Gastrocnemius medialis (tissue), 4 donors: ENCODE results near the gene UBE2E1. TPM values are rescaled to one million over a fixed set of nuclear protein-coding genes. Genes with fewer than 3 reads are reported as not detected.

Experiments used
- ATAC-seq, 2 donors: fragments of 150-250 bp; one replicate each; pipeline ENCODE4 v1.9.1; 2016
- DNase-seq, 2 donors: peaks; one replicate each; pipeline ENCODE4 v3.0.0-alpha.2; 2019
- H3K27ac ChIP-seq, 4 donors: fragments of 200-600 bp; sonication (generic); 1 replicate in 1 of 4; 2 replicates in 3 of 4; pipeline ENCODE4 v1.5.1; 2016 to 2018; ENCODE audit warnings: mild to moderate bottlenecking in 2 of 4, moderate library complexity in 1 of 4
- H3K27me3 ChIP-seq, 3 donors: fragments of 200-600 bp; sonication (generic) in 2 of 3; 1 replicate in 1 of 3; 2 replicates in 2 of 3; pipeline versions ENCODE4 v1.5.1 to v1.6.0; 2016 to 2019; ENCODE audit warnings: mild to moderate bottlenecking in 1 of 3, moderate library complexity in 1 of 3
- H3K36me3 ChIP-seq, 2 donors: fragments of 200-600 bp; sonication (generic) in 1 of 2; one replicate each; pipeline ENCODE4 v1.5.1; 2017 to 2018
- H3K4me1 ChIP-seq, 2 donors: fragments of 200-600 bp; sonication (generic) in 1 of 2; one replicate each; pipeline ENCODE4 v1.5.1; 2016 to 2017; ENCODE audit warnings: mild to moderate bottlenecking in 2 of 2
- H3K4me3 ChIP-seq, 4 donors: fragments of 200-600 bp; sonication (generic) in 3 of 4; 1 replicate in 1 of 4; 2 replicates in 3 of 4; pipeline ENCODE4 v1.5.1; 2016 to 2019; ENCODE audit warnings: mild to moderate bottlenecking in 2 of 4
- H3K9me3 ChIP-seq, 3 donors: fragments of 200-600 bp; sonication (generic) in 2 of 3; 1 replicate in 1 of 3; 2 replicates in 2 of 3; pipeline ENCODE4 v1.5.1; 2016 to 2019
- POLR2A ChIP-seq, 2 donors: fragments of 450-650 bp; IDR thresholded peaks; one replicate each; pipeline ENCODE4 v1.6.1; 2017; ENCODE audit warnings: antibody characterized with exemption in 2 of 2, mild to moderate bottlenecking in 2 of 2, moderate library complexity in 2 of 2
- in situ Hi-C, 4 donors: fragments of 200-750 bp; cut with MboI; loops; one replicate each; pipeline versions ENCODE4 v1.15.0 to v1.8.0; 2017; ENCODE audit warnings: low sequenced_read_pairs in 4 of 4
- intact Hi-C: fragments of 100-400 bp; cut with DNase I; formaldehyde crosslinking; loops from one replicate; pipeline ENCODE4 v1.15.1; 2023; ENCODE audit warnings: low total_unique reads
- total RNA-seq, 4 donors: library from RNA; depleted of rRNA; stranded (reverse); fragments of >200 nt; gene quantifications; one replicate each; pipeline versions ENCODE4 v1.1.0 to v1.2.3, GENCODE V29; 2016
- TF ChIP-seq, protein P1 (sequence below), 5 experiments: fragments of 450-650 bp in 3 of 5; fragments of 200-600 bp in 2 of 5; sonication (generic) in 2 of 5; IDR thresholded peaks in 4 of 5; conservative IDR thresholded peaks in 1 of 5; 1 replicate in 4 of 5; 2 replicates in 1 of 5; pipeline ENCODE4 v1.5.1; 2016 to 2019; ENCODE audit warnings: antibody characterized with exemption in 5 of 5, mild to moderate bottlenecking in 3 of 5, moderate library complexity in 3 of 5

UBE2E1 gene
- total RNA-seq, 4 donors from 2014 or later: 54.8 to 153 (median 109) TPM

DNA sequence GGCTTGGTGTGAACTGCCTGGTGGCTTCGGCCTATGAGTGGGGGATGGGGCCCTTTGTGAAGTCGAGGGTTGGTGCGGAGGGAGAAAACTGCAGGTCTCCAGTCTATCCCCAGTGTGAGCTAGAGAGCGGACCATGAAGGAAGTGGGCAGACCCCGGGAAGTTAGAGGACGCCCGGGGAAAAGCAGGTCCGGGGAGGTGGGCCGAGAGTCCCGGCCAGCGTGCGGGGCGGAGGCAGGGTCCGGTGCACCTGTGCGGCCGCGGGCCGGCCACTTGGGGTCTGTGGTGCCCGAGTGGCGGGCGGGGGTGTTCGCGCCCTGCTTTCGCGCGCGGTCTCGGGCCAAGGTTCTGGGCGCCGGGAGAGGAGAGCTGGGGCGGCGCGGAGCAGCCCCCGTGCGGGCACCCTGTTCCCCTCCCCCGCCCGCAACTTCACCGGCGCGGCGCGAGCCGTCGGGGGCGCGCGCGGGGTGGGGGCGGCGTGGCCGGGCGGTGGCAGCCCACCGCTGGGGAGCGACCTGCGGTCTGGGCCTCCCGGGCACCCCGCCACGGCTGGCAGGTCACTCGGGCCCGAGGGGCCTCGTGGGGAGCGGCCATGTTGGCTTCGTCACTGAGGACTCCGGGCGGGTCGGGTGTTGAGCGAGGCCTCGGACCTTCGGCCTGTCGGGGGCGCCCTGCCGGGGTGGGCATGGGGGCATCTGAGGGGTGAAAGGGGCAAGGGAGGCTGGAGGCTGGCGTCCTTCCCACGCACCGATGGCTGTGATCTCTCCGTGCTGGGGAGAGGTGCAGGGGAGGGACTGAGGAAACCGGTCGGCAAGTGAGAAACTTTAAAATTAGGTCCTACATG is 4.8 kb downstream of the UBE2E1 start:
- Histone ChIP-seq H3K4me3 (peak overlapping the region; percentile 59 to 83 (median 74)), H3K9me3 (no peaks in the 10 kb centered on the region), H3K27me3 (no peaks in the 10 kb centered on the region), H3K27ac (peak overlapping the region; percentile 85 to 98 (median 94)), H3K36me3 (no peaks in the 10 kb centered on the region), H3K4me1 (peaks cover 58 to 65% of the 10 kb centered on the region in 2 donors)
- TF ChIP-seq POLR2A (IDR thresholded peaks at IDR 0.05): peak in 1 of 2 donors; percentile 7
- TF ChIP-seq, protein P1, sequence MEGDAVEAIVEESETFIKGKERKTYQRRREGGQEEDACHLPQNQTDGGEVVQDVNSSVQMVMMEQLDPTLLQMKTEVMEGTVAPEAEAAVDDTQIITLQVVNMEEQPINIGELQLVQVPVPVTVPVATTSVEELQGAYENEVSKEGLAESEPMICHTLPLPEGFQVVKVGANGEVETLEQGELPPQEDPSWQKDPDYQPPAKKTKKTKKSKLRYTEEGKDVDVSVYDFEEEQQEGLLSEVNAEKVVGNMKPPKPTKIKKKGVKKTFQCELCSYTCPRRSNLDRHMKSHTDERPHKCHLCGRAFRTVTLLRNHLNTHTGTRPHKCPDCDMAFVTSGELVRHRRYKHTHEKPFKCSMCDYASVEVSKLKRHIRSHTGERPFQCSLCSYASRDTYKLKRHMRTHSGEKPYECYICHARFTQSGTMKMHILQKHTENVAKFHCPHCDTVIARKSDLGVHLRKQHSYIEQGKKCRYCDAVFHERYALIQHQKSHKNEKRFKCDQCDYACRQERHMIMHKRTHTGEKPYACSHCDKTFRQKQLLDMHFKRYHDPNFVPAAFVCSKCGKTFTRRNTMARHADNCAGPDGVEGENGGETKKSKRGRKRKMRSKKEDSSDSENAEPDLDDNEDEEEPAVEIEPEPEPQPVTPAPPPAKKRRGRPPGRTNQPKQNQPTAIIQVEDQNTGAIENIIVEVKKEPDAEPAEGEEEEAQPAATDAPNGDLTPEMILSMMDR (IDR thresholded peaks at IDR 0.05 in 4 of 5, conservative IDR thresholded peaks at IDR 0.05 in 1 of 5): peak in 2 of 5 experiments; percentile 5 to 19
- intact Hi-C loops: no loop called here
- in situ Hi-C loops: no loop called here
- ATAC-seq (peak; percentile 27 to 56), DNase-seq (peak in 1 of 2 donors; percentile 60)

- in situ Hi-C loops (no loop called here), intact Hi-C loops (no loop called here)
- peak overlapping the region; percentile 59 to 83 (median 74) for H3K4me3 ChIP-seq
- no peaks in the 10 kb centered on the region for H3K9me3 ChIP-seq
- TF ChIP-seq, protein P1 (IDR thresholded peaks at IDR 0.05 in 4 of 5, conservative IDR thresholded peaks at IDR 0.05 in 1 of 5): peak in 1 of 5 experiments; percentile 4
- TF ChIP-seq POLR2A (IDR thresholded peaks at IDR 0.05): no peak
- H3K36me3 ChIP-seq: no peaks in the 10 kb centered on the region
- no peak for DNase-seq
- peak; percentile 14 to 21 for ATAC-seq
- H3K27me3 ChIP-seq: no peaks in the 10 kb centered on the region
- H3K4me1 ChIP-seq: peaks cover 58 to 68% of the 10 kb centered on the region in 2 donors
- H3K27ac ChIP-seq: peak overlapping the region; percentile 85 to 98 (median 94)
Observed at GRCh38 chr3:23811185-23811527, 5.4 kb downstream of the UBE2E1 start.

DNA sequence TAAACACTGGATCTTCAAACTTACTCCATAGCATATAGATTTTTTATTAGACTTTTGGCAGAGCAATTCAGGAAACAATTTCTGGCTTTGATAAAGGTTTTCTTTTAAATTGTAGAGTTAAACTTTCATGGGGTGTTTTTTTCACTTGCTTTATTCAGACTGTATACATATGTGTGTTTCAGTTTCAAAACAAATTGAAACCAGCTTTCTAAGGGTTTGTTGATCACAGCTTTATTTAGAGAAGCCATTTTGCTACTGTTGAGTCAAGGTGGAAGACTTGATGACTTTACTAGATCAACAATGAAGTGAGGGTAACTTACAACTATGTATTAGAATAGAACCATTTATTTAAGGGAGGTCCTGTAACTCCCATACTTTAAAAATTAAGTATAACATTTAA is 6.2 kb downstream of the UBE2E1 start:
- H3K4me3 ChIP-seq: no peak overlapping the region
- TF ChIP-seq POLR2A (IDR thresholded peaks at IDR 0.05): no peak
- TF ChIP-seq, protein P1 (IDR thresholded peaks at IDR 0.05 in 4 of 5, conservative IDR thresholded peaks at IDR 0.05 in 1 of 5): no peak
- in situ Hi-C loops (no loop called here), intact Hi-C loops (no loop called here)
- peaks cover 58 to 68% of the 10 kb centered on the region in 2 donors for H3K4me1 ChIP-seq
- DNase-seq: no peak
- peak overlapping the region in 1 of 4 donors; percentile 96 for H3K27ac ChIP-seq
- H3K36me3 ChIP-seq: no peaks in the 10 kb centered on the region
- no peak for ATAC-seq
- H3K9me3 ChIP-seq: no peaks in the 10 kb centered on the region
- no peaks in the 10 kb centered on the region for H3K27me3 ChIP-seq

DNA sequence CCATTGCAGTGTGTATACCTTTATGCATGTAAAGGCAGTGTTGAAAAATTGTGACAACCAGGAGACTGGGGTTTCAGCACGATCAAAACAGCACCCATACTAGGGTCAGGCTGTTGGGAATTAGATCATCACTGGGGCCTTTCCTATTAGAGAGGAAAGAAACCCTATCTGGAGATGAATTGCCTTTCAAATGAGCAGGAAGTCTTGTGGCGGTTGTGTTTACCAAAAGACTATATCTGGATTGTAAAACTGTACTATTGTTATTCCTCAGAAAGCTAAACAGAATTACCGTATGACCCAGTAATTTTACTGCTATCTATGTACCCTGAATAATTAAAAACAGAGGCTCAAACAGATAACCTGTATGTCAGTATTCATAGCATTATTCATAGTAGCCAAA is 10.1 kb downstream of the UBE2E1 start:
- intact Hi-C loops: no loop called here
- Histone ChIP-seq H3K9me3 (no peaks in the 10 kb centered on the region), H3K4me3 (no peak overlapping the region), H3K27ac (no peak overlapping the region), H3K27me3 (no peaks in the 10 kb centered on the region), H3K36me3 (no peaks in the 10 kb centered on the region), H3K4me1 (peaks cover 45 to 58% of the 10 kb centered on the region in 2 donors)
- in situ Hi-C loops: no loop called here
- ATAC-seq: no peak
- TF ChIP-seq, protein P1 (IDR thresholded peaks at IDR 0.05 in 4 of 5, conservative IDR thresholded peaks at IDR 0.05 in 1 of 5): no peak
- TF ChIP-seq POLR2A (IDR thresholded peaks at IDR 0.05): no peak
- DNase-seq: no peak
